OCI-M2 (cell line): ENCODE data around the gene INPPL1.

Source experiments
- DNase-seq: peaks from one replicate; lab custom pipeline; 2025; ENCODE audit not compliant: unreplicated experiment; lab: John Stamatoyannopoulos, UW

Gene INPPL1

DNA sequence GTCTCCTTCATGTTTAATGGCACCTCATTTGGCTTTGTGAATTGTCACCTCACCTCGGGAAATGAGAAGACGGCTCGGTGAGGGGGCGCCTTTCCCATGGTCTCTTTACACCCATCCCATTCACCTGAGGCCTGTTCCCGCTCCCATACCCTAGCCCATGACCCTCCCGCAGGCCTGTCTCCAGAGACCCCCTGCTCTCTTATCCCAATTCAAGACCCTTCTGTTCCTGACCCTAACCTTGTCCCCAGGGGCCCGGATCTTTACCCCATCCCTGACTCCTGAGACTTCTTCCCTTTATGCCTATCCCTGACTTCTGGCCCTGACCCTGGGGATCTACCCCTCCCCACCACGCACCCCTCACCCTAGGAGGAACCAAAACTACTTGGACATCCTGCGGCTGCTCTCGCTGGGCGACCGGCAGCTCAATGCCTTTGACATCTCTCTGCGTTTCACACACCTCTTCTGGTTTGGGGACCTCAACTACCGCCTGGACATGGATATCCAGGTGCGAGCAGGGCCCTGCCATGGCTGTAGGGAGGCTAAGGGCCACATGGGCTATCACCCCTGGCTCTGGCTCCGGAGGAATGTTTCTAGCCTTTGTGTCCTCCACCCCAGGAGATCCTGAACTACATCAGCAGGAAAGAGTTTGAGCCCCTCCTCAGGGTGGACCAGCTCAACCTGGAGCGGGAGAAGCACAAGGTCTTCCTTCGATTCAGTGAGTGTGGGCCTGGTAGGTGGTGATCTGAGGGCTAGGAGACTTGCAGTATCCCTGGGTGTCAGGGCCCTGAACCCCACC is 7.9 kb downstream of the INPPL1 start:
- DNase-seq, result no peak

DNA sequence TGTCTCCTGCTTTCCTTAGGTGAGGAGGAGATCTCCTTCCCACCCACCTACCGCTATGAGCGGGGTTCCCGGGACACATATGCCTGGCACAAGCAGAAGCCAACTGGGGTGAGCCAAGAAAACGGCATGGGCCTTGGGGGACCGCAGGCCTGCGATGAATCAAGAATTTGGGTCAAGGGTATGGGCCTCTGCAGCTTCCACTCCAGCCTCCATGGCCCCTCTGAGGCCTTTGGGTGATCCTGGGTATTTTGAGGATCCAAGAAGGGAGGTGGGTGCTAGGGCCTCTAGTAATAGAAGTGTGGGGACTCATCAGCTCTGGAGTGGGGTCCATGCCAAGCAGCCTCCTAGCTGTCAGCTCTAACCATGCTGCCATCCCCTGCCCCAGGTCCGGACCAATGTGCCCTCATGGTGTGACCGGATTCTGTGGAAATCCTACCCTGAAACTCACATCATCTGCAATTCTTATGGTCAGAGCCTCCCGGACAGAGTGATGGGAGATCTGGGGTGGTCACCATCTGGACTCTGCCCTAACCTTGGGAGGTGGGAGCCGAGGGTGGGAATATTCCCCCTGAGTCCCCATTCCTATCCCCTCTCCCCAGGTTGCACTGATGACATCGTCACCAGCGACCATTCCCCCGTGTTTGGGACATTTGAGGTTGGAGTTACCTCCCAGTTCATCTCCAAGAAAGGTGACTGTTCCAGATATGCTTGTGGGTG is 8.6 kb downstream of the INPPL1 start:
- no peak for DNase-seq

DNA sequence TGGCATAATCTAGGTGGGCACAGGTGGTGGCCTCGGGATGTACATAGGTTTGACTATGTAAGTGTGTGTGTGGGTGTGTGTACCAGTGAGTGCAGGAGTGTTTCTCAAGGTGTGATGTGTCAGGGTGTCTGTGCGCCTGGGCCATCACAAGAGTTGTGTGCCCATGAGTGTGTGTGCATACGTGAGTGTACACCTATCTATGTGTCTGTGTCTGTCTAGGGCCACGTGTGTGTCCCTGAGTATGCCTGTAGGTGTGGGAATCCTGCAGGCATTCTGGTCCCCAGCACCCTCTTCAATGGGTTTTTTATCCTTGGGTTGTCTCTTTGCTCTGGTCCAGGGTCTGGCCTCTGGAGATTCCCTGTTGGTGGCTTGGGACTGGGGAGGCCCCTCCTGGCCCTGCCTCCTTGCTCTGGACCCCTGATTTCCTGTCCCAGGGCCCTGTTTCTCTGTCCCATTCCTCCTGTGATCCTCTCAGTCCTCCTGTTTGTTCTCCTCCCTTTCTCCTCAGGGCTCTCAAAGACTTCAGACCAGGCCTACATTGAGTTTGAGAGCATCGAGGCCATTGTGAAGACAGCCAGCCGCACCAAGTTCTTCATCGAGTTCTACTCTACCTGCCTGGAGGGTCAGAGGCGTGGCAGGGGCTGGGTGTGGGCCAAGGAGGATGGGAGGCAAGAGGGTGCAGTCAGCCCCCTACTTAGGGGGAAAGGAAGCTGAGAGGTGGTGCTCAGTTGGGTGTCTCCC is 9.4 kb downstream of the INPPL1 start:
- DNase-seq, result no peak

DNA sequence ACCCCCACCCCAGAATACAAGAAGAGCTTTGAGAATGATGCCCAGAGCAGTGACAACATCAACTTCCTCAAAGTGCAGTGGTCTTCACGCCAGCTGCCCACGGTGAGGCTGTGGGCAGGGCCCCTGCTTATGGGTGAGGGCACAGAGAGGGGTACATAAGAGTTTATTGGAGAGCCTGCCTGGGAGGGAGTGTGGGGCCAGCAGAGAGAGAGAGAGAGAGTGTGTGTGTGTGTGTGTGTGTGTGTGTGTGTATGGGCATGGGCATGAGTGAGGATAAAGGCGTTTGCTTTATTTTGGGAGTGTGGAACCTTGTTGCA is 9.9 kb downstream of the INPPL1 start:
- DNase-seq, result no peak

DNA sequence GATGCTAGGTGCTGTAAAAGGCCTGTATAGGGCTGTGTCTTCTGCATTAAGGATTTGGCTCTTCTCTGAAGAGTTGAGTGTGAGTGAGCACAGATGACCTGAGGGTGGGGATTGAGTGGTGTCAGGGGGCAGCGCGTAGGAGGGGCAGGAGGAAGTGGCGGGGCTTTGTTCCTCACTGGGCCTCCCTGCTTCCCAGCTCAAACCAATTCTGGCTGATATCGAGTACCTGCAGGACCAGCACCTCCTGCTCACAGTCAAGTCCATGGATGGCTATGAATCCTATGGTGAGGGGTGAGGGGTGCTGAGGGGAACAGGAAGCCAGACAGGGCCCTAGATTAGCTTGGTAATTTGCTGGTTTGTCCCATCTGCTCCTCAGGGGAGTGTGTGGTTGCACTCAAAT is 10.4 kb downstream of the INPPL1 start:
- DNase-seq, result no peak

DNA sequence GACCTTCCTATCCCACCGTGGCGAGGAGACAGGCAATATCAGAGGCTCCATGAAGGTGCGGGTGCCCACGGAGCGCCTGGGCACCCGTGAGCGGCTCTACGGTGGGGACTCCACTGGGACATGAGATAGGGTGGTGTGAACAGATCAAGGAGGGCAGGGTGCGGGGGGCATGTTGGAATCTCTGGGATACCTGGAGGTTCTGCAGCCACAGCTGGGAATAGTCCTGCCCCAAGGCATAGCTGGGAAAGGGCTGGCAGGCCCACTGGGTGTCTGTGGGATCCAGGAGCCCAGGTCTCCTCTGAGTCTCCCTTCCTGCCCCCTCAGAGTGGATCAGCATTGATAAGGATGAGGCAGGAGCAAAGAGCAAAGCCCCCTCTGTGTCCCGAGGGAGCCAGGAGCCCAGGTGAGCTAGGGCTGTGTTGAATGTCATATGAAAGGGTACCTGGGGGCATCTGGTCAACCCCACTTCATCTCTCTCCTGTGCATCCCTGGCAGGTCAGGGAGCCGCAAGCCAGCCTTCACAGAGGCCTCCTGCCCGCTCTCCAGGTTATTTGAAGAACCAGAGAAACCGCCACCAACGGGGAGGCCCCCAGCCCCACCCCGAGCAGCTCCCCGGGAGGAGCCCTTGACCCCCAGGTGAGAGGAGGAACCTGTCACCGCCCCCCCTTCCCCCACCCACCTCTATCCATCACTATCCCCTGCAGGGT is 10.9 kb downstream of the INPPL1 start:
- no peak for DNase-seq

DNA sequence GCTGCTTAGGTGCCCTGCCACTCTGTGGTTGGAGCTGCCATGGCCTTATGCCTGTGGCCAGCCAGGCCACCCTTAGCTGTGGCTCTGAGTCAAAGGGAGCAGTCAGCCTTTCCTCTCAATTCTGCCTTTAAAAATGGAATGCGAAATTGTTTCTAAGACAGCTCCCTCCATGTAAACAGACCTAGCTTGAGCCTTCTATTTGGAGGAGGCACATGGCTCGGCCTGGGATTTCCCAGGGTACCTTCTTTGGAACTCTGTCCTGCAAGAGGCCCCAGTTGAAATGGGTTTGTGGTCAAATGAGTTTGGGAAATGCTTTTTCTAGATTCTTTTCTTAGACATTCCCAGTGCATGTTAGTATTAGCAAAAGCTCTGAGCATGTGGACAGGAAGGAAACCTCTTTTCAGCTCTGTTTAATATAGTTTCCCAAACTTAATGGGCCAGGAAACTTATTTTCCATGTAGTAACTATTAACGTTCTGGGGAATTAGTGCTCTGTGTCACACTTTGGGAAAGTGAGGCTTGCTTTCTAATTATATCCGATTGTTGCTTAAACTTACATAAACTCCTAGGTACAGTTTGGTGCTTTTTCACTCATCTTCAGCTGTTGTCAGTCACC is 11.6 kb downstream of the INPPL1 start:
- no peak for DNase-seq

DNA sequence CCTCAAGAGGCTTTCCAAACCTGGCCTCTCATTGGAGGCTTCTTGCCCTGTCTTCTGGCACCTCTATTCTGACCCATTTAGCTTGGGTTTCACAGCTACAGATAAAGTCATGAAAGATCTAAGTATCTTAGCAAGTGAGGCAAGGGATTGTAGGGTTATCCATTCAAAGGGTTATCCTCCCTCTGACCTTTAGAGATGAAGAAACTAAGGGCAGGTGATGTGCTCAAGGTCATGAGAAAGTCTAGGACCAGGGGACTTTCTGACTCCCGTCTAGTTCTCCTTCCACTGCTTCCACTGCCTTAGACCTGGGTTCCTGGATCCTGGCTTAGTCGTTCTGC is 12.2 kb downstream of the INPPL1 start:
- DNase-seq, result no peak

DNA sequence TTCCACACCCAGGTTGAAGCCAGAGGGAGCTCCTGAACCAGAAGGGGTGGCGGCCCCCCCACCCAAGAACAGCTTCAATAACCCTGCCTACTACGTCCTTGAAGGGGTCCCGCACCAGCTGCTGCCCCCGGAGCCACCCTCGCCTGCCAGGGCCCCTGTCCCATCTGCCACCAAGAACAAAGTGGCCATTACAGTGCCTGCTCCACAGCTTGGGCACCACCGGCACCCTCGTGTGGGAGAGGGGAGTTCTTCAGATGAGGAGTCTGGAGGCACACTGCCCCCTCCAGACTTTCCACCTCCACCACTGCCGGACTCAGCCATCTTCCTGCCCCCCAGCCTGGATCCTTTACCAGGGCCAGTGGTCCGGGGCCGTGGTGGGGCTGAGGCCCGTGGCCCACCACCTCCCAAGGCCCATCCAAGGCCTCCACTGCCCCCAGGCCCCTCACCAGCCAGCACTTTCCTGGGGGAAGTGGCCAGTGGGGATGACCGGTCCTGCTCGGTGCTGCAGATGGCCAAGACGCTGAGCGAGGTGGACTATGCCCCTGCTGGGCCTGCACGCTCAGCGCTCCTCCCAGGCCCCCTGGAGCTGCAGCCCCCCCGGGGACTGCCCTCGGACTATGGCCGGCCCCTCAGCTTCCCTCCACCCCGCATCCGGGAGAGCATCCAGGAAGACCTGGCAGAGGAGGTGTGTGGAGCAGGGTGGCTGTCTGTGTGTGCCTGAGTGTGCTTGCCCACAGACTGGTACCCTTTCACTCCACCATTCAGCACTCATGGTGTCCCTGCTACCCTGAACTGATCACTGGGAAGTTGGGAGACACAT is 12.8 kb downstream of the INPPL1 start:
- no peak for DNase-seq

DNA sequence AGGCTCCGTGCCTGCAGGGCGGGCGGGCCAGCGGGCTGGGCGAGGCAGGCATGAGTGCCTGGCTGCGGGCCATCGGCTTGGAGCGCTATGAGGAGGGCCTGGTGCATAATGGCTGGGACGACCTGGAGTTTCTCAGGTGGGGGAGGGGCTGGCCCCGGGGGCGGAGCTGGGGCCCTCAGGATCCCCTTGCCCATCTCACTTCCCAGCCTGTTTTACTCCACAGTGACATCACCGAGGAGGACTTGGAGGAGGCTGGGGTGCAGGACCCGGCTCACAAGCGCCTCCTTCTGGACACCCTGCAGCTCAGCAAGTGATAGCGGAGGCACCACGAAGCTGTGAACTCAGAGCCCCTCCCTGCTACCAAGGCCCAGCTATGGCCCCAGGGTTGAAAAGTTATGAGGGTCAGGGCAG is 13.5 kb downstream of the INPPL1 start:
- no peak for DNase-seq

DNA sequence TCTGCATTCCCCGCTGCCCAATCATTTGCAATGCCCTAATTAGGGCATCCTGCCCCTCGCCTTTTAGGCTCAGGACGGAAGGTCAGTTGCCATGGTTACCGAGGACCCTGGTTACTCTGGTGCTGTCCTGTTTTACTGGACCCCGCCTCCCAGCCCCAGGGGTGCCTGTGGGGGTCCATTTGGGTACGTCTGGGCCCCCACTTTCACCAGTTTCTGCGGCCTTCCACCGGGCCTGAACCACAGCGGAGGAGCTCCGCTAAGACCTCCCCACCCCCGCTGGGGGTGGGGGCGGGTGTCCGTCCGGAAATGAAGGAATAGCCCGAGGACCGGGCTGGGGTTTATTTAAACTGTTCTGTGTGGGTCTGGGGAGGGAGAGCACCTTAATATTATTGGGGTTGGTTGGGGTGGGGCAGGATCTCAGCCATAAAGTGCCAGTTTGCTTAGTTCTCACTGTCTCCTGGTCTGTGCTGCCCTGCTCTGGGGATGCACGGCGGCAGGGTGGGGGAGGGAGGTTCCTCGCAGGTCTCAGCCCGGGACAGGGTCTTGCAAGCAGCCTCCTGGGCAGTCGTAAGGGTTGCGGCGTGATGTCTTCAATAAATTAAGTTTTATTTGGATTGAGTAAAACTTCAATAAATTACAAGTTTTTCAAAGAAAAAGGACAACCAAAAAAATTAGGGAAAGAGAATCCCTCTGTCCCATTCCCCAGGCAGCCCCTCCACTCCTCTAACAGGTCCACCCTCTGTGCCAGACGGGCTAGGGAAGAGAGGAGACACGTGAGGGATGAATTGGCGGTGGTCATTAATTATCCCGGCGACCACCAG is 14.1 kb downstream of the INPPL1 start:
- DNase-seq, result no peak

DNA sequence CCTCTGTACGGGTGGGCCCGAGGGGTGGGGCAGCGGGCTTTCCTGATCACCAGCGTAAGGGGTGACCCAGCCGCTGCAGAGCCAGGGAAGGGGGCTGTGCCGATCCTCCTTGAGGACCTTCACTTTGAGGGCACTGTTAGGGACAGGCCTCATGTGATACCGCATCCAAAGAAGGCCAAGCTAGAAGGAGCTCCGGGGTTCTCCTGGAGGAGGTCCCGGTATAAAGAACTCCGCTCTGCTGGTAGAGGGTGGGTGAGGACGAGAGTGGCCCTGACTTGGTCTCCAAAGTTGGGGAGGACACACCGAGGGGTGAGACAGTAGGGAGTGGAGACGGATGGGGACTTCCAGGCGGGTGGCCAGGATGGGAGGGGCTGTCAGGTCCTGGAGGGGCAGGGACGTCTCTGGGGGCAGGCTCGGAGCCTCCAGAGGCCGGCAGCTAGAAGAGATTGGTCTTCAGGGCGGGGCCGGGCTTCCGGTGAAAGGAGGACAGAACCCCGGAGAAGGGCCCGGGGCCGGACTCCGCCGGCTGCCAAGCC is 14.8 kb downstream of the INPPL1 start:
- DNase-seq, result no peak

DNA sequence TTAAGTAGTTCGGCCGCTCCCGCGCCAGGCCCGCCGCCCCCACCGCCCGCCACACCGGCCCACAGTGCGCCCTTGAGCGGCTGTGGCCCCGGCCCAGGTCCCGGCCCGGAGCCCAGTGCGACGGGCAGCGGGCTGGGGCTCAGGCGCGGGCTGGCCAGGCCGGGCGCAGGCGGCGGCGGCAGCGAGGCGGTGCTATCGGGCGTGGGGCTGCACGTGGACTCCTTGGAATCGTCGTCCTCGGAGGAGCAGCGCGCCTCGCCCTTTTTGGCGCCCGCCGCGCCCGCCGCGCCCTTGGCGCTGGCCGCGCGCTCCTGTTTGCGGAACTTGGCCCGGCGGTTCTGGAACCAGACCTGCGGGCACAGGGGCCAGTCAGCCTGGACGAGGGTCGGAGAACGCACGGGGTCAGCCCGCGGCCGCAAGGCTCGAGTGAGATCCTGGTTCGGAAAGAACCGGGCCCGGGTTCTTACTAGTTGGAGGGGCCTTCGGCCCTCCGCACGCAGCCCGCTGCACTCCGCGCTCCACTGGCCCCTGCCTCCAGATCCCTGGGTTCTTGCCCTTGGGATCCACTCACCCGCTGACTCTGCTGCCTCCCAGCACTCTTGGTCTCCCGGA is 15.4 kb downstream of the INPPL1 start:
- DNase-seq, result no peak

DNA sequence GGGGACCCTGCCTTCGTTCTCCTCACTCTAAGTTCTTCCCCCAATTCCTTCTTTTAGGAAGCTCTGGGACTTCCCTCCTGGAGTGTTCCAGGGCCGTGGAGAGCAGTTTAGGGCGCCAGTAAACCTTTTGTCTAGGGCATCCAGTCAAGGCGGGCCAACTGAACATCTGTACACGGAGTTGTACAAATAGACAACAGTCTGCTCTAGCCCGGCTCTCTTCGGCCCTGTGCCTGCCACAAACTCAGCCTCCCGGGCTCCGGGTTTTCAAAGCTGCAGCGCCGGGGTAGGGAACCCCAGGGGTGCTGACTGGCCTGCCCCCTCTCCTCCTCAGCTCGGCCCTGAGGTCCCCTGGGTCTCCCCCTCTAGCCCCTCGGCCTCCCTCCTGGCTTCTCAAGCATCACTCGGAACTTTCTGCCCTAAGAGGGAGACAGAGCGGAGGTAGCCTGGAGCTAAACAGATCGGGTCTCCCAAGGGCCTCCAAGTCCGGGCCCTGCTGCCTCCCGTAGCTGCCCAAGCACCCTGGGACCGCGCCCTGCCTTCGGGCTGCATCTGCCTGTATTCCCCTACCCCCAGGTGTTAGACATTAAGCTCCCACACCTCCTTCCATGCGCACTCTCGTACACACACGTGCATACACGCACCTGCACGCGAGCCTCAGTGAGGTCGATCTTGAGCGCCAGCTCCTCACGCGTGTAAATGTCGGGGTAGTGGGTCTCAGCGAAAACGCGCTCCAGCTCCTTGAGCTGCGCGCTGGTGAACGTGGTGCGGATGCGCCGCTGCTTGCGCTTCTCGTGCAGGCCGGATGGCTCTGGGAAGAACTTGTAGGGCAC is 16.1 kb downstream of the INPPL1 start:
- no peak for DNase-seq

DNA sequence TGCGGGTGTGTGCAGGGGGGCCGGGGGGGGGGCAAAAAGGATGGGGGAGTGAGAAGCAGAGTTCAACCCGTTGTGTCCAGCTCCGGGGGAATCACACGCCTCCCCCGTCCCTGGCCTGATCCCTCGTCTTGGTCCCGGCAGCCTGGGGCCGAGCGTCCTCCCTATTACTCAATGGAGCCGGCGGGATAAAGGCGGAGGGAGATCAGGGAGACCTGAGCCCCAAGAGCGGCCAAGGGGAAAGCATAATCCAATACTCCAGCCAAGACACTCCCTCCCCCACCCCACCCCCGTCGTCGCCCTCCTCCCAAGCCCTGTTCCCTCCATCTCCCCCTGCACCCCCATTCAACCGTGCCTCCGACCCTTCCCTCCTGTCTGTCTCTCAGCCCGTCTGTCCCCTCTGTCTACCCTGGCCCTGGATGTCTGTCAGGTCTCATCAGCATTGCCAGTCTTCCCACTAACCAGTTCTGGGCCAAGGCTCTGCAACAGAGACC is 16.8 kb downstream of the INPPL1 start:
- no peak for DNase-seq

DNA sequence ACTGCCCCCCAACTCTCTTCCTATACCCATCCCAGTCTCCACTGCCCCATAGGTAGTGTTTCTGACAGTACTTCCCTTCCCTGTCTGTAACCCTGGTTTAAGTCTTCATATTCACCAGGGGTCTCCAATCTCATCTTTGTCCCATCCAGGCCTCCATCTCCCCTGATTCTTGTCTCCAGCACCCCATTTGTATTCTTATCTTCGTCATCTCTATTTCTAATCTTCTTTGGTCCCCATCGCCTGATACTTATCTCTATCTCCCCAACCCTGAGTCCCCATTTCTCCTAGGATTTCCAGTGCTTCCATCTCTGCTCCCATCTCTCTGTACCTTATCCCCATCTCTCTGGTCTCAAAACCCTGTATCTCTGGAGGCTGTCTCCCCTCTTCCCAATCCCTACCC is 17.6 kb downstream of the INPPL1 start:
- no peak for DNase-seq

DNA sequence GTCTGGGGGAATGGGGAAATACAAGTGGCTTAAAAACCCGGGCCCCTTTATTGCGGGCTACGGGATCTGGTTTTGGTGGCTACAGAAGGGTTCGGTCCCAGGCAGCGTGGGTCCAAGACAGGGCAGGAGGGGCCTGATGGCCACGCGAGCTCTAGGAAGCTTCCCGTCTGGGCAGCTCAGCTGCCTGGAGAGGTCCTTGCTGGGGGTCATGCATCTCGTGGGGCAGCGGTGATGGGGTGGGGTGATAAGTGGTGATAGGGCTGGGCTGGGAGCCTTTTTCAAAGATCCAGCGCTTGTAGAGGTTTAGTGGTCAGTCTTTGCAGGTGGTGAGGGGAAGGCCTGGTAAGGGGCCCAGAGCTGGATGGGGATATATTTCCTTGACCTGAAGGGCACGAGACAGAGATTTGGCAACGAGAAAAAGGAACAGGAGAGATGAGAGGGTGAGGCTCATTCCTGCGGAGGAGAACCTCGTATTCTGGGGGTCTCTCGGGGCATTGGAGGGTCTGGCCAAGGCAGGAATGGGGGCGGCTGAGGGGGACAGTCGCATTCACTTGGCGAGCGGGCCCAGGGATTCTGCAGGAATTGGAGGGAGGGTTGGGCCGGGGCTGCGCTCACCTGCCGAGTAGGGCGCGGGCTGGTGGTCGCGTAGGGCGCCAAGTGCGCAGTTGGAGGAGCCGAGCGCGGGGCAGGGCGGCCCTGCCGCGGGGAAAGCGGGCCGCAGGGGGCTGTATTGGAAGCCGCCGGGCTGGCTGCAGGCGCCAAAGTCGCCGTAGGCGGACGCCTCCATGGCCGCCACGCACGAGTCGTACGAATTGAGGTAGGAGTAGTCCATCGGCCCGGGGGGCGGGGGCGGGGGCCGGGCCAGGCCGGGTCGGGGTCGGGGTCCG is 18.8 kb downstream of the INPPL1 start:
- DNase-seq, result no peak
